ENCODE results near the gene DNAJB1. TPM values are rescaled to one million over a fixed set of nuclear protein-coding genes. Genes with fewer than 3 reads are reported as not detected.
"Not testable (repeated sequence)": the region's sequence is repeated elsewhere in the genome, so short reads cannot be mapped to it uniquely, and the experiment has no call there.

Gene DNAJB1
- total and polyA plus RNA-seq, 5 donors from 2014 or later = 302 to 754 (median 333) TPM

DNA sequence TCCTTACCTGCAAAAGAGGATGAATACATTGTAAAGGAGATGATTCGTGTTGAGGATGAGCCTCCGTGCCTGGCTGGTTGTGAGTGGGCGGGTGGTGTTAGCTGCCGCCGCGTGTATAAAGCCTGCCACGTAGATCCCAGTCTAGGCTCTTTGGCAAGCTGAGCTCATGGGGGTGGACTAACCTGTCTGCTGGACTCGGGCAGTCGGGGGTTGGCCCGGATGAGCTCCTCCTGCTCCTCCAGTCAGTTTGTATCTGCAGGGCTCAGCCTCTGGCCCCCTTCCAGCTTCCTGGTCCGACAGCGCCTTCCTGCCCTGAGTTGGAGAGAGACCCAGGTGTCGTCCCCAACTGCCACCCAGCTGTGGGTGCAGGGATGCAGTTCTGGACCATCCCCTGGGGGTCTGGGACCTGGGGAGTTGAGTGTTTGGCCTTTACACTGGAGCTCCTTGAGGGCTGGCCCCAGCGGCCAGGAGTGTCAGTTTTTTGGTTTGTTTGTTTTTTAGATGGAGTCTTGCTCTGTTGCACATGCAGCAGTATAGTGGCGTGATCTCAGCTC is 32.1 kb upstream of the DNAJB1 start:
- Mint-ChIP-seq H3K4me3 (no peak overlapping the region), H3K27ac (peak overlapping the region in 2 of 3 donors; percentile 83 to 85), H3K9me3 (no peaks in the 10 kb centered on the region), H3K27me3 (no peaks in the 10 kb centered on the region), H3K36me3 (peaks cover 11% of the 10 kb centered on the region), H3K4me1 (peaks cover 5 to 68% (median 31%) of the 10 kb centered on the region in 4 donors)
- no peaks in the 10 kb centered on the region for H3K9me3 ChIP-seq (ENCODE audit: control insufficient read depth in 2 of 2, low read length in 2 of 2)
- ATAC-seq (ENCODE audit: low read depth in 2 of 2) (no peak), DNase-seq (no peak)
- no peak overlapping the region for H3K27ac ChIP-seq (ENCODE audit: insufficient read depth, low read length, poor library complexity, severe bottlenecking)
- H3K4me3 ChIP-seq (ENCODE audit: low read depth, low read length) = no peak overlapping the region
- no peaks in the 10 kb centered on the region for H3K27me3 ChIP-seq (ENCODE audit: control insufficient read depth, insufficient read depth, low read length)
- H3K4me1 ChIP-seq (ENCODE audit: control insufficient read depth, insufficient read depth, low read length, poor library complexity, severe bottlenecking) = peaks cover 45% of the 10 kb centered on the region
- H3K36me3 ChIP-seq (ENCODE audit: control insufficient read depth, insufficient read depth, low read length) = peaks cover 34% of the 10 kb centered on the region

DNA sequence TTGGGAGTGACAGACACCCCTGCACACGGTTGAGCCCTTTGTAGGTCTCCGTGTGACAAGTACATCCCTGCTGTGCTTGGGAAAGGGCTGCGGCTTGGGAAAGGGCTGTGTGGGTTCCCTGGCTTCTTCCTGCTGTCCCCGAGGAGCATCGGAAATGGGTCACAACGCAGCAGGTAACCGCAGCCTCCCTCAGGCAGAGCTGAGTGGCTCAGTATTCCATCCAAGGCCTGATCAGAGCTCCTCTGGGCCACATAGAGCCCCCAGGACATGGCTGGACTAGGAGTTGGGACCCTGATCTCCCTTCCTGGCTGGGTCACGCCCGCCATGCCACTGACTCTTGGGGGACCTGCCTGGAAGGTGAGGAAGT is 27.5 kb upstream of the DNAJB1 start:
- Mint-ChIP-seq H3K27ac (peak overlapping the region in 2 of 3 donors; percentile 69 to 73), H3K4me1 (peaks cover 0 to 56% (median 16%) of the 10 kb centered on the region in 4 donors), H3K27me3 (no peaks in the 10 kb centered on the region), H3K4me3 (no peak overlapping the region), H3K36me3 (peaks cover 11% of the 10 kb centered on the region), H3K9me3 (no peaks in the 10 kb centered on the region)
- Histone ChIP-seq H3K4me1 (ENCODE audit: control insufficient read depth, insufficient read depth, low read length, poor library complexity, severe bottlenecking) (peaks cover 12% of the 10 kb centered on the region), H3K9me3 (ENCODE audit: control insufficient read depth in 2 of 2, low read length in 2 of 2) (no peaks in the 10 kb centered on the region), H3K4me3 (ENCODE audit: low read depth, low read length) (no peak overlapping the region), H3K27me3 (ENCODE audit: control insufficient read depth, insufficient read depth, low read length) (no peaks in the 10 kb centered on the region), H3K27ac (ENCODE audit: insufficient read depth, low read length, poor library complexity, severe bottlenecking) (no peak overlapping the region), H3K36me3 (ENCODE audit: control insufficient read depth, insufficient read depth, low read length) (peaks cover 46% of the 10 kb centered on the region)
- ATAC-seq (ENCODE audit: low read depth in 2 of 2) (no peak), DNase-seq (no peak)

GRCh38 chr19:14544977-14545715 is 26.9 kb upstream of the DNAJB1 start:
- ATAC-seq (ENCODE audit: low read depth in 2 of 2) (no peak), DNase-seq (no peak)
- Histone ChIP-seq H3K4me1 (ENCODE audit: control insufficient read depth, insufficient read depth, low read length, poor library complexity, severe bottlenecking) (peaks cover 8% of the 10 kb centered on the region), H3K27me3 (ENCODE audit: control insufficient read depth, insufficient read depth, low read length) (no peaks in the 10 kb centered on the region), H3K4me3 (ENCODE audit: low read depth, low read length) (no peak overlapping the region), H3K27ac (ENCODE audit: insufficient read depth, low read length, poor library complexity, severe bottlenecking) (no peak overlapping the region), H3K9me3 (ENCODE audit: control insufficient read depth in 2 of 2, low read length in 2 of 2) (no peaks in the 10 kb centered on the region), H3K36me3 (ENCODE audit: control insufficient read depth, insufficient read depth, low read length) (peaks cover 41% of the 10 kb centered on the region)
- Mint-ChIP-seq H3K4me3 (peak overlapping the region in 1 of 4 donors; percentile 39), H3K27ac (peak overlapping the region in 2 of 3 donors; percentile 69 to 73), H3K36me3 (peaks cover 11% of the 10 kb centered on the region), H3K9me3 (no peaks in the 10 kb centered on the region), H3K4me1 (peaks cover 0 to 55% (median 16%) of the 10 kb centered on the region in 4 donors), H3K27me3 (no peaks in the 10 kb centered on the region)

- ATAC-seq (ENCODE audit: low read depth in 2 of 2) (no peak), DNase-seq (no peak)
- Histone ChIP-seq H3K9me3 (ENCODE audit: control insufficient read depth in 2 of 2, low read length in 2 of 2) (no peaks in the 10 kb centered on the region), H3K4me1 (ENCODE audit: control insufficient read depth, insufficient read depth, low read length, poor library complexity, severe bottlenecking) (peaks cover 7% of the 10 kb centered on the region), H3K4me3 (ENCODE audit: low read depth, low read length) (no peak overlapping the region), H3K36me3 (ENCODE audit: control insufficient read depth, insufficient read depth, low read length) (peaks cover 38% of the 10 kb centered on the region), H3K27me3 (ENCODE audit: control insufficient read depth, insufficient read depth, low read length) (no peaks in the 10 kb centered on the region), H3K27ac (ENCODE audit: insufficient read depth, low read length, poor library complexity, severe bottlenecking) (no peak overlapping the region)
- H3K4me3 Mint-ChIP-seq = peak overlapping the region in 1 of 4 donors; percentile 22
- H3K9me3 Mint-ChIP-seq = no peaks in the 10 kb centered on the region
- H3K36me3 Mint-ChIP-seq = peaks cover 11% of the 10 kb centered on the region
- peaks cover 0 to 59% (median 16%) of the 10 kb centered on the region in 4 donors for H3K4me1 Mint-ChIP-seq
- H3K27me3 Mint-ChIP-seq = no peaks in the 10 kb centered on the region
- H3K27ac Mint-ChIP-seq = peak overlapping the region in 1 of 3 donors; percentile 42
Measured at GRCh38 chr19:14544047-14544446, 25.9 kb upstream of the DNAJB1 start.

DNA sequence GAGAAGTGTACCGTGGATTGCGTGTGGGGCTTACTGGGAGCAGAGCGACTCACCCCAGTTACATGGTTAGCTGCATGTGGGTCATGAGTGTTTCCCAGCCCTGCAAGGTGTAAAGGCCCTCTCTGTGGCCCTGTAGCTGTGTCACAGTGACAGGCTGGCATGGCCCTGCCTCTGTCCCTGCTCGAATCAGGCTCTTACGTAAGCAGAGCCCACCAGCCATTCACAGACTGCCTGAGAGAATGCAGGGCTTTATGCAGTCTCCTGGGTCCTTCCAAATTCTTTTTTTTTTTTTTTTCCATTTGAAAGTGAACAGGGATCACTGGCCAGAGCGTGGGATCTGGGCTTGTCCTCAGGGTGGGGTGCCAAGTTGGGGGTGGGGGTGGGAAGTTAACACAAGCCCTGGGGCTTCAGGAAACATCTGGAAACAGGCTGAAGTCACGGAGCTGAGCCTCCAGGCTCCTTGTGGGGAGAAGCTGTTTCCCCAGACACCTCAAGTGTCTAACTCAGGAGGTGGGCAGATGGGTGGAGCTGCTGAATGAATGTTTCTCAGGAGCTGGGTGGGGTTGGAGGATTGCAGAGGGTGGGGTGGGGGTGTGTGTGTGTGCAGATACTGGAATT is 24.6 kb upstream of the DNAJB1 start:
- Histone ChIP-seq H3K36me3 (ENCODE audit: control insufficient read depth, insufficient read depth, low read length) (peaks cover 29% of the 10 kb centered on the region), H3K27ac (ENCODE audit: insufficient read depth, low read length, poor library complexity, severe bottlenecking) (no peak overlapping the region), H3K4me1 (ENCODE audit: control insufficient read depth, insufficient read depth, low read length, poor library complexity, severe bottlenecking) (peaks cover 7% of the 10 kb centered on the region), H3K27me3 (ENCODE audit: control insufficient read depth, insufficient read depth, low read length) (no peaks in the 10 kb centered on the region), H3K9me3 (ENCODE audit: control insufficient read depth in 2 of 2, low read length in 2 of 2) (no peaks in the 10 kb centered on the region), H3K4me3 (ENCODE audit: low read depth, low read length) (no peak overlapping the region)
- H3K4me1 Mint-ChIP-seq = peaks cover 0 to 61% (median 19%) of the 10 kb centered on the region in 4 donors
- H3K9me3 Mint-ChIP-seq = no peaks in the 10 kb centered on the region
- peak overlapping the region in 1 of 3 donors; percentile 51 for H3K27ac Mint-ChIP-seq
- no peak overlapping the region for H3K4me3 Mint-ChIP-seq
- no peaks in the 10 kb centered on the region for H3K27me3 Mint-ChIP-seq
- ATAC-seq (ENCODE audit: low read depth in 2 of 2) (no peak), DNase-seq (no peak)
- peaks cover 4% of the 10 kb centered on the region for H3K36me3 Mint-ChIP-seq

- H3K36me3 Mint-ChIP-seq; H3K27ac ChIP-seq (ENCODE audit: insufficient read depth, low read length, poor library complexity, severe bottlenecking): not testable (repeated sequence)
Measured at GRCh38 chr19:14541979-14542378, 23.8 kb upstream of the DNAJB1 start.

GRCh38 chr19:14540741-14541525 is 22.7 kb upstream of the DNAJB1 start:
- Histone ChIP-seq H3K27me3 (ENCODE audit: control insufficient read depth, insufficient read depth, low read length) (no peaks in the 10 kb centered on the region), H3K36me3 (ENCODE audit: control insufficient read depth, insufficient read depth, low read length) (peaks cover 23% of the 10 kb centered on the region), H3K27ac (ENCODE audit: insufficient read depth, low read length, poor library complexity, severe bottlenecking) (no peak overlapping the region), H3K9me3 (ENCODE audit: control insufficient read depth in 2 of 2, low read length in 2 of 2) (no peaks in the 10 kb centered on the region), H3K4me3 (ENCODE audit: low read depth, low read length) (no peak overlapping the region), H3K4me1 (ENCODE audit: control insufficient read depth, insufficient read depth, low read length, poor library complexity, severe bottlenecking) (peaks cover 15% of the 10 kb centered on the region)
- no peak overlapping the region for H3K4me3 Mint-ChIP-seq
- ATAC-seq (ENCODE audit: low read depth in 2 of 2) (no peak), DNase-seq (no peak)
- peaks cover 4% of the 10 kb centered on the region for H3K36me3 Mint-ChIP-seq
- H3K9me3 Mint-ChIP-seq = no peaks in the 10 kb centered on the region
- H3K27ac Mint-ChIP-seq = peak overlapping the region in 1 of 3 donors; percentile 35
- H3K4me1 Mint-ChIP-seq = peaks cover 0 to 69% (median 21%) of the 10 kb centered on the region in 4 donors
- H3K27me3 Mint-ChIP-seq = no peaks in the 10 kb centered on the region

More at GRCh38 chr19:14541979-14542378, 23.8 kb upstream of the DNAJB1 start:
- DNase-seq; H3K27me3 Mint-ChIP-seq; H3K27ac Mint-ChIP-seq; H3K27me3 ChIP-seq (ENCODE audit: control insufficient read depth, insufficient read depth, low read length); H3K4me3 ChIP-seq (ENCODE audit: low read depth, low read length); H3K4me3 Mint-ChIP-seq; H3K4me1 ChIP-seq (ENCODE audit: control insufficient read depth, insufficient read depth, low read length, poor library complexity, severe bottlenecking); H3K9me3 Mint-ChIP-seq; H3K9me3 ChIP-seq (ENCODE audit: control insufficient read depth in 2 of 2, low read length in 2 of 2); ATAC-seq (ENCODE audit: low read depth in 2 of 2): not testable (repeated sequence)
- H3K36me3 ChIP-seq (ENCODE audit: control insufficient read depth, insufficient read depth, low read length) = peaks cover 29% of the 10 kb centered on the region
- peaks cover 0 to 67% (median 22%) of the 10 kb centered on the region in 4 donors for H3K4me1 Mint-ChIP-seq
